Heart left ventricle (tissue), 16 donors: ENCODE results near the gene BRSK2. TPM values are rescaled to one million over a fixed set of nuclear protein-coding genes. Genes with fewer than 3 reads are reported as not detected.
A peak's percentile ranks its signal among the peaks of the same experiment; 100 is the strongest.

Source experiments
- ATAC-seq, 4 donors: fragments of 200-7000 bp; cut with Tn5 transposase; one replicate each; pipeline ENCODE4 v1.9.1; 2020 to 2022; ENCODE audit warnings: moderate library complexity in 4 of 4, mild to moderate bottlenecking in 3 of 4, moderate number of reproducible peaks in 1 of 4
- DNase-seq, 5 donors: peaks; one replicate each; pipeline ENCODE4 v3.0.0-alpha.2; 2020
- H3K27ac ChIP-seq, 12 donors: fragments of 200-600 bp; sonication (generic) in 4 of 12; one replicate each; pipeline versions ENCODE4 v1.5.0 to v1.8.0; 2016 to 2022; ENCODE audit warnings: mild to moderate bottlenecking in 2 of 12
- H3K27me3 ChIP-seq, 9 donors: fragments of 200-600 bp; sonication (generic) in 2 of 9; one replicate each; pipeline versions ENCODE4 v1.5.1 to v1.8.0; 2016 to 2022; ENCODE audit warnings: mild to moderate bottlenecking in 3 of 9
- H3K36me3 ChIP-seq, 9 donors: fragments of 200-600 bp; sonication (generic) in 2 of 9; one replicate each; pipeline versions ENCODE4 v1.5.0 to v1.8.0; 2018 to 2022; ENCODE audit warnings: mild to moderate bottlenecking in 2 of 9
- H3K4me1 ChIP-seq, 12 donors: fragments of 200-600 bp; sonication (generic) in 4 of 12; one replicate each; pipeline versions ENCODE4 v1.5.0 to v1.8.0; 2016 to 2022; ENCODE audit warnings: mild to moderate bottlenecking in 3 of 12
- H3K4me3 ChIP-seq, 12 donors: fragments of 200-600 bp; sonication (generic) in 4 of 12; one replicate each; pipeline versions ENCODE4 v1.5.0 to v1.8.0; 2017 to 2022; ENCODE audit warnings: mild to moderate bottlenecking in 9 of 12, moderate library complexity in 4 of 12
- H3K9me3 ChIP-seq, 12 donors: fragments of 200-600 bp; sonication (generic) in 4 of 12; one replicate each; pipeline versions ENCODE4 v1.5.0 to v1.8.0; 2016 to 2022; ENCODE audit warnings: mild to moderate bottlenecking in 1 of 12
- CTCF ChIP-seq, 12 donors: fragments of 200-600 bp; sonication (generic) in 4 of 12; IDR thresholded peaks; one replicate each; pipeline versions ENCODE4 v1.5.0 to v1.8.0; 2018 to 2022; ENCODE audit warnings: antibody characterized with exemption in 12 of 12, mild to moderate bottlenecking in 5 of 12
- POLR2A ChIP-seq, 2 donors: fragments of 450-650 bp; IDR thresholded peaks; one replicate each; pipeline ENCODE4 v1.6.1; 2017; ENCODE audit warnings: antibody characterized with exemption in 2 of 2, mild to moderate bottlenecking in 2 of 2, moderate library complexity in 2 of 2
- WGBS, 4 donors: extraction: QIAGEN DNeasy Blood & Tissue Kit in 2 of 4; methylation state at CpG; one replicate each; pipeline versions ENCODE4 v1.1.5 to v1.1.7; 2013 to 2018; 5-methylcytosine and 5-hydroxymethylcytosine counted together
- intact Hi-C, 10 donors: fragments of 100-400 bp; cut with DNase I; formaldehyde crosslinking; loops; one replicate each; pipeline versions ENCODE4 v1.11.1 to v1.14.2; 2022
- polyA plus RNA-seq, 2 donors: library from polyadenylated mRNA; stranded (reverse); fragments of 200-250 nt; gene quantifications; one replicate each; pipeline ENCODE4 v1.2.3, GENCODE V29; 2013
- total RNA-seq, 9 donors: library from RNA; depleted of rRNA in 2 of 9; stranded (reverse); fragments of >200 nt in 2 of 9; fragmentation: NEBNext Ultra II Directional in 3 of 9; extraction: Animal tissue kit (Norgen Biotek cat#: 25700) in 3 of 9; gene quantifications; one replicate each; pipeline versions ENCODE4 v1.1.0 to v1.2.4, GENCODE V29; 2016 to 2023
- donor health status: ischemic (EF 13 %, LVEDD 7.1; RV severe dilation, severe dysfunction).
- donor health status: healthy with polysubstance abuse.
- donor health status: DM: no; HTN: yes; CAD: no.
- donor health status: DM: no; HTN: no; CAD: no.
- donor health status: ischemic (EF 25% LVEDD 6.9; RV normal size, moderate dysfunction).
- donor health status: ischemic (EF 25% LVEDD 5.7; RV mildly dilated, moderate dysfunction).
- donor health status: healthy.
- donor health status: DM: yes; HTN: yes; CAD: no.
- donor health status: ischemic (EF 35%, LVEDD 5.7; RV mildly dilated, moderate dysfunction).
- donor health status: nonischemic (EF 11% LVEDD 7.7; RV severe dilation, severe dysfunction).
- donor health status: DM: yes; HTN: yes; CAD: no.
- donor health status: PGD.
- donor health status: ischemic (EF 29% LVEDD 5.4; RV normal size, mild dysfunction).
- donor health status: nonischemic (EF 23%, LVEDD 6.1; RV moderate dilation, normal function).

BRSK2 gene
- total and polyA plus RNA-seq, 11 donors = 0.16 to 1.3 (median 0.61) TPM; not detected in 1

GRCh38 chr11:1499899-1500298 lies 110.2 kb downstream of the BRSK2 start:
- Histone ChIP-seq H3K27me3 (no peaks in the 10 kb centered on the region), H3K4me1 (peaks cover 21 to 71% (median 43%) of the 10 kb centered on the region in 12 donors), H3K27ac (no peak overlapping the region), H3K9me3 (peaks cover 0 to under 1% (median 0%) of the 10 kb centered on the region in 12 donors), H3K4me3 (no peak overlapping the region), H3K36me3 (peaks cover 0 to 6% (median 0%) of the 10 kb centered on the region in 9 donors)
- TF ChIP-seq POLR2A (IDR thresholded peaks at IDR 0.05) (no peak), CTCF (IDR thresholded peaks at IDR 0.05) (no peak)
- 88 to 96% (median 90%) methylated on average over 14 of the region's 14 CpGs for WGBS, 4 donors
- intact Hi-C loops = loop anchor here in 1 of 10 donors (5.0 kb wide), 1 partner anchor 38 kb away; no protein-coding TSS in a partner anchor
- no peak for ATAC-seq
- DNase-seq = peak in 1 of 5 donors; percentile 40

- Histone ChIP-seq H3K4me1 (peaks cover 21 to 79% (median 47%) of the 10 kb centered on the region in 12 donors), H3K27ac (peak overlapping the region in 1 of 12 donors; percentile 9)
Observed at GRCh38 chr11:1500466-1501420, 111.0 kb downstream of the BRSK2 start.

DNA sequence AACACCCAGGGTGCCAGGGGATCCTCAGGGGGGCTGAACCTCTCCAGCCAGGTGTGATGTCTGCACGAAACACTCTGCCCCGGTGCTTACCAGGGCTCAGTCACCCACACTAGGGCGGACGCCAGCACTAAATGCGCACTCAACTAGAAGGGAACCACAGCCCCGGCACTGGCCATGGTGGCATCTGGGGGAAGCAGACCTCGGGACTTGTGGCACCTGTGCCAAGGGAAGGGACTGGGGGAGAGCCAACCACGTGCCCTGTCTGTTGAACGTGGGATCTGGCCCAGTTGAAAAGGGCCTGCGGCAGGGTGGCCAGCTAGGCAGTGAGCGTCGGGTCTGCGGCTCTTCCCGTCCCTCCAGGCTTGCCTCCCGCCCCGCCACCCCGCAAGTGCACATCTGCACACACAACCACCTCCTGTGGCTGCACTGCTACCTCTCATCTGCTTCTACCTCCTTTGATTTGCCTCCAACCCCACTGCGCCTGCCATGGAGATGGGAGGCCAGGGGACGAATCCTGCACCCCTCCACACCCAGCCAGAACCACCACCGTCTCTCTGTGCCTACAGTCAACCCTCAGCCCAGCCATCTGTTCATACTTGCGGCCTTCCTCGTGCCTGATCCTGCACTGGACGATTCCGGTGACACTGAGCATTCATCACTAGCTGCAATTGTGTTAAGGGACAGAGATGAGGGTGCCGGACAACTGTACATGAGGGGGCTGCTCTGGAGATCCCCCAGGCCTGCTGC lies 111.9 kb downstream of the BRSK2 start:
- WGBS, 4 donors = 72 to 77% (median 74%) methylated on average over 22 to 25 of the region's 25 CpGs
- DNase-seq = peak in 4 of 5 donors; percentile 42 to 78 (median 57)
- ATAC-seq = peak in 3 of 4 donors; percentile 23 to 60 (median 45)
- Histone ChIP-seq H3K9me3 (no peaks in the 10 kb centered on the region), H3K27me3 (no peaks in the 10 kb centered on the region), H3K36me3 (peaks cover 0 to 6% (median 0%) of the 10 kb centered on the region in 9 donors), H3K4me3 (no peak overlapping the region), H3K4me1 (peaks cover 21 to 81% (median 53%) of the 10 kb centered on the region in 12 donors), H3K27ac (peak overlapping the region in 1 of 12 donors; percentile 9)
- intact Hi-C loops = loop anchor here in 1 of 10 donors (5.0 kb wide), 1 partner anchor 39 kb away; no protein-coding TSS in a partner anchor
- no peak for TF ChIP-seq CTCF (IDR thresholded peaks at IDR 0.05)
- no peak for TF ChIP-seq POLR2A (IDR thresholded peaks at IDR 0.05)

More at GRCh38 chr11:1500466-1501420, 111.0 kb downstream of the BRSK2 start:
- no peaks in the 10 kb centered on the region for H3K9me3 ChIP-seq
- peaks cover 0 to 6% (median 0%) of the 10 kb centered on the region in 9 donors for H3K36me3 ChIP-seq
- ATAC-seq (no peak), DNase-seq (peak in 2 of 5 donors; percentile 23 to 44)
- 93 to 94% (median 93%) methylated on average over 28 of the region's 28 CpGs for WGBS, 4 donors
- no peaks in the 10 kb centered on the region for H3K27me3 ChIP-seq
- TF ChIP-seq POLR2A (IDR thresholded peaks at IDR 0.05) (no peak), CTCF (IDR thresholded peaks at IDR 0.05) (no peak)
- intact Hi-C loops = loop anchor here in 1 of 10 donors (5.0 kb wide), 1 partner anchor 38 kb away; no protein-coding TSS in a partner anchor
- H3K4me3 ChIP-seq = no peak overlapping the region
